ENCODE measurements around the gene PRRC2C.

The PRRC2C gene

DNA sequence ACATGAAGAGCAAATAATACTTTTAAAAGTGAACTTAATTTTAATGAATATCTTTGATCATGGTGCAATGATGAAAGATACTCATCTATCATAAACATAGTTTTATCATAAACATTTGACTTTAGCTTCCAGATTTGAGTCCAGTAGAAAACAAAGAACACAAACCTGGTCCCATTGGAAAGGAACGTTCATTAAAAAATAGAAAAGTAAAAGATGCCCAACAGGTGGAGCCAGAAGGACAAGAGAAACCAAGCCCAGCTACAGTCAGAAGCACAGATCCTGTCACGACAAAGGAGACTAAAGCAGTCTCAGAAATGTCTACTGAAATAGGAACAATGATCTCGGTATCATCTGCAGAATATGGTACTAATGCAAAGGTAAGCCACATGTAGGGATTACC lies 81.1 kb downstream of the PRRC2C start:
- DNase-seq: no peak
- Histone ChIP-seq H3K9ac (ENCODE audit: low read length) (no peak overlapping the region), H3K36me3 (replicated peaks; ENCODE audit: insufficient read depth, low read length) (peaks cover 26% of the 10 kb centered on the region), H3K27ac (ENCODE audit: low read length) (no peak overlapping the region), H3K27me3 (replicated peaks; ENCODE audit: insufficient read depth, low read length) (no peaks in the 10 kb centered on the region), H3K9me3 (replicated peaks; ENCODE audit: insufficient read depth, low read length) (no peaks in the 10 kb centered on the region), H3K9me2 (replicated peaks; ENCODE audit: insufficient read depth, low read length) (no peaks in the 10 kb centered on the region), H4K20me1 (ENCODE audit: insufficient read depth, low read length) (no peaks in the 10 kb centered on the region), H3F3A (ENCODE audit: insufficient read depth, low read length) (peaks cover 1% of the 10 kb centered on the region; the same call in 1 of the 2 replicates), H3K4me1 (ENCODE audit: low read length) (no peaks in the 10 kb centered on the region), H3K79me2 (ENCODE audit: low read length) (0 out of 2 replicates have a peak, but pooled peaks cover 12% of the 10 kb centered on the region), H2AFZ (ENCODE audit: low read length) (no peak overlapping the region), H3K4me2 (ENCODE audit: low read depth, low read length) (no peak overlapping the region), H3K4me3 (ENCODE audit: low read length) (no peak overlapping the region)
- 0 out of 2 replicates have a peak, but pooled peaks have one; percentile 4 for TF ChIP-seq CTCF (IDR thresholded peaks at IDR 0.05; ENCODE audit: low read length)
- TF ChIP-seq EZH2 (optimal IDR thresholded peaks at IDR 0.05; ENCODE audit: low read depth, low read length): no peak
- TF ChIP-seq EZH2phosphoT487 (IDR thresholded peaks at IDR 0.05; ENCODE audit: low read length): no peak

GRCh38 chr1:171570295-171570694 lies 85.0 kb downstream of the PRRC2C start:
- Histone ChIP-seq H3K79me2 (ENCODE audit: low read length) (0 out of 2 replicates have a peak, but pooled peaks cover 4% of the 10 kb centered on the region), H3K9me3 (replicated peaks; ENCODE audit: insufficient read depth, low read length) (no peaks in the 10 kb centered on the region), H4K20me1 (ENCODE audit: insufficient read depth, low read length) (no peaks in the 10 kb centered on the region), H3K36me3 (replicated peaks; ENCODE audit: insufficient read depth, low read length) (peaks cover 29% of the 10 kb centered on the region), H3K27me3 (replicated peaks; ENCODE audit: insufficient read depth, low read length) (no peaks in the 10 kb centered on the region), H3K4me2 (ENCODE audit: low read depth, low read length) (no peak overlapping the region), H3K4me3 (ENCODE audit: low read length) (no peak overlapping the region), H3K9ac (ENCODE audit: low read length) (no peak overlapping the region), H2AFZ (ENCODE audit: low read length) (no peak overlapping the region), H3K4me1 (ENCODE audit: low read length) (no peaks in the 10 kb centered on the region), H3F3A (ENCODE audit: insufficient read depth, low read length) (peaks cover 2% of the 10 kb centered on the region; the same call in 1 of the 2 replicates), H3K9me2 (replicated peaks; ENCODE audit: insufficient read depth, low read length) (no peaks in the 10 kb centered on the region), H3K27ac (ENCODE audit: low read length) (no peak overlapping the region)
- DNase-seq: no peak
- TF ChIP-seq EZH2 (optimal IDR thresholded peaks at IDR 0.05; ENCODE audit: low read depth, low read length) (no peak), CTCF (IDR thresholded peaks at IDR 0.05; ENCODE audit: low read length) (no peak), EZH2phosphoT487 (IDR thresholded peaks at IDR 0.05; ENCODE audit: low read length) (no peak)

- Histone ChIP-seq H3K4me3 (ENCODE audit: low read length) (no peak overlapping the region), H3F3A (ENCODE audit: insufficient read depth, low read length) (0 out of 2 replicates have a peak, but pooled peaks cover 2% of the 10 kb centered on the region), H3K4me1 (ENCODE audit: low read length) (no peaks in the 10 kb centered on the region), H2AFZ (ENCODE audit: low read length) (no peak overlapping the region), H4K20me1 (ENCODE audit: insufficient read depth, low read length) (no peaks in the 10 kb centered on the region), H3K9me2 (replicated peaks; ENCODE audit: insufficient read depth, low read length) (no peaks in the 10 kb centered on the region), H3K27me3 (replicated peaks; ENCODE audit: insufficient read depth, low read length) (no peaks in the 10 kb centered on the region), H3K27ac (ENCODE audit: low read length) (no peak overlapping the region), H3K36me3 (replicated peaks; ENCODE audit: insufficient read depth, low read length) (peaks cover 58% of the 10 kb centered on the region), H3K79me2 (ENCODE audit: low read length) (0 out of 2 replicates have a peak, but pooled peaks cover 3% of the 10 kb centered on the region), H3K9me3 (replicated peaks; ENCODE audit: insufficient read depth, low read length) (no peaks in the 10 kb centered on the region), H3K9ac (ENCODE audit: low read length) (no peak overlapping the region), H3K4me2 (ENCODE audit: low read depth, low read length) (no peak overlapping the region)
- TF ChIP-seq EZH2 (optimal IDR thresholded peaks at IDR 0.05; ENCODE audit: low read depth, low read length) (no peak), CTCF (IDR thresholded peaks at IDR 0.05; ENCODE audit: low read length) (no peak), EZH2phosphoT487 (IDR thresholded peaks at IDR 0.05; ENCODE audit: low read length) (no peak)
- no peak for DNase-seq
Observed at GRCh38 chr1:171576144-171576543, 90.8 kb downstream of the PRRC2C start.

All from MM.1S (cell line).